Anterior cingulate cortex (tissue), 58 donors: Measurements from ENCODE around the gene CD247.

ENCODE experiments used
- DNase-seq, 58 donors: peaks; one replicate each; lab custom pipeline; 2025; lab: John Stamatoyannopoulos, UW

The CD247 gene

GRCh38 chr1:167467752-167468151 is 50.6 kb downstream of the CD247 start:
- DNase-seq: no peak

GRCh38 chr1:167467126-167467710 is 51.1 kb downstream of the CD247 start:
- no peak for DNase-seq

- DNase-seq: no peak
Measured at GRCh38 chr1:167465743-167466142, 52.6 kb downstream of the CD247 start.

GRCh38 chr1:167465018-167465417 is 53.3 kb downstream of the CD247 start:
- DNase-seq: no peak

GRCh38 chr1:167463875-167464575 is 54.3 kb downstream of the CD247 start:
- no peak for DNase-seq

- DNase-seq: no peak
Measured at GRCh38 chr1:167463080-167463479, 55.2 kb downstream of the CD247 start.

GRCh38 chr1:167462341-167462740 is 56.0 kb downstream of the CD247 start:
- no peak for DNase-seq

- DNase-seq: peak in 17 of 58 donors; percentile 4 to 52 (median 20)
Measured at GRCh38 chr1:167460836-167461235, 57.5 kb downstream of the CD247 start.

- no peak for DNase-seq
Measured at GRCh38 chr1:167457936-167458584, 60.3 kb downstream of the CD247 start.

GRCh38 chr1:167456926-167457325 is 61.4 kb downstream of the CD247 start:
- DNase-seq: no peak

- DNase-seq: no peak
Measured at GRCh38 chr1:167456524-167456923, 61.8 kb downstream of the CD247 start.

GRCh38 chr1:167455786-167456446 is 62.4 kb downstream of the CD247 start:
- peak in 26 of 58 donors; percentile 14 to 65 (median 42) for DNase-seq

- peak in 43 of 58 donors; percentile 16 to 65 (median 40) for DNase-seq
Measured at GRCh38 chr1:167454894-167455785, 63.2 kb downstream of the CD247 start.

GRCh38 chr1:167454304-167454893 is 63.9 kb downstream of the CD247 start:
- DNase-seq: peak in 1 of 58 donors; percentile 55

- no peak for DNase-seq
Measured at GRCh38 chr1:167453123-167453522, 65.2 kb downstream of the CD247 start.

- DNase-seq: no peak
Measured at GRCh38 chr1:167452483-167452882, 65.8 kb downstream of the CD247 start.

GRCh38 chr1:167450843-167451242 is 67.5 kb downstream of the CD247 start:
- DNase-seq: no peak

GRCh38 chr1:167447521-167448136 is 70.7 kb downstream of the CD247 start:
- peak in 1 of 58 donors; percentile 26 for DNase-seq

- no peak for DNase-seq
Measured at GRCh38 chr1:167446966-167447365, 71.4 kb downstream of the CD247 start.
